DOHH2 (cell line): ENCODE data around the gene EDEM3.

Experiments used
- CTCF ChIP-seq: fragments of 200-600 bp; sonication (generic); IDR thresholded peaks from one replicate; pipeline ENCODE4 v1.5.1; 2014; ENCODE audit warnings: antibody characterized with exemption, mild to moderate bottlenecking, low read depth, low read length; ENCODE audit not compliant: poor library complexity, severe bottlenecking
- EZH2phosphoT487 ChIP-seq: fragments of 200-600 bp; sonication (generic); IDR thresholded peaks from 2 replicates; pipeline ENCODE4 v1.6.1; 2017; ENCODE audit warnings: borderline replicate concordance, mild to moderate bottlenecking, antibody characterized with exemption, low read length, moderate library complexity, mixed read lengths

- TF ChIP-seq CTCF, result no peak
- no peak for TF ChIP-seq EZH2phosphoT487
These were observed 92.9 kb downstream of the EDEM3 start for GRCh38 chr1:184661801-184662200.
